Central memory CD8-positive, alpha-beta T cell (primary cell): ENCODE results near the gene SSTR3.

Source experiments
- ATAC-seq: fragments of 150-1000 bp; cut with Tn5 transposase; replicated peaks from 2 replicates; pipeline ENCODE4 v1.10.0; 2022; ENCODE audit warnings: mild to moderate bottlenecking, moderate FRiP score, moderate number of reproducible peaks; ENCODE audit not compliant: poor library complexity, severe bottlenecking; ENCODE audit errors: extremely low read depth
- DNase-seq, 2 donors: peaks; one replicate each; pipeline ENCODE4 v3.0.0; 2021; ENCODE audit warnings: low spot score in 2 of 2
- H3K27ac Mint-ChIP-seq: one replicate; pipeline ENCODE4 v1.8.0; 2022; ENCODE audit warnings: low read depth, mild to moderate bottlenecking, moderate library complexity, mixed read lengths
- H3K27me3 Mint-ChIP-seq: one replicate; pipeline ENCODE4 v1.8.0; 2022; ENCODE audit warnings: mixed read lengths
- H3K36me3 Mint-ChIP-seq: one replicate; pipeline ENCODE4 v1.8.0; 2022; ENCODE audit warnings: mild to moderate bottlenecking, moderate library complexity, mixed read lengths; ENCODE audit not compliant: insufficient read depth
- H3K4me1 Mint-ChIP-seq: one replicate; pipeline ENCODE4 v1.8.0; 2022; ENCODE audit warnings: mixed read lengths
- H3K4me3 Mint-ChIP-seq: one replicate; pipeline ENCODE4 v1.8.0; 2022; ENCODE audit warnings: mild to moderate bottlenecking, moderate library complexity, mixed read lengths
- H3K9me3 Mint-ChIP-seq: one replicate; pipeline ENCODE4 v1.8.0; 2022; ENCODE audit warnings: mixed read lengths

The SSTR3 gene

GRCh38 chr22:37164505-37164887 lies 47.8 kb downstream of the SSTR3 start:
- no peak for ATAC-seq
- peak overlapping the region; percentile 70 for H3K4me3 Mint-ChIP-seq
- no peak for DNase-seq
- H3K27me3 Mint-ChIP-seq = no peaks in the 10 kb centered on the region
- H3K9me3 Mint-ChIP-seq = no peaks in the 10 kb centered on the region
- peaks cover 19% of the 10 kb centered on the region for H3K36me3 Mint-ChIP-seq
- peaks cover 76% of the 10 kb centered on the region for H3K4me1 Mint-ChIP-seq
- peak overlapping the region; percentile 89 for H3K27ac Mint-ChIP-seq

- Mint-ChIP-seq H3K4me1 (peaks cover 76% of the 10 kb centered on the region), H3K4me3 (peak overlapping the region; percentile 70), H3K27me3 (no peaks in the 10 kb centered on the region), H3K27ac (peak overlapping the region; percentile 89), H3K36me3 (peaks cover 19% of the 10 kb centered on the region), H3K9me3 (no peaks in the 10 kb centered on the region)
- peak in 1 of 2 donors; percentile 38 for DNase-seq
- ATAC-seq = peak; percentile 21
Measured at GRCh38 chr22:37163575-37164504, 48.4 kb downstream of the SSTR3 start.

- peak overlapping the region; percentile 54 for H3K4me3 Mint-ChIP-seq
- DNase-seq (no peak), ATAC-seq (no peak)
- peaks cover 19% of the 10 kb centered on the region for H3K36me3 Mint-ChIP-seq
- H3K4me1 Mint-ChIP-seq = peaks cover 71% of the 10 kb centered on the region
- H3K27me3 Mint-ChIP-seq = no peaks in the 10 kb centered on the region
- no peaks in the 10 kb centered on the region for H3K9me3 Mint-ChIP-seq
- H3K27ac Mint-ChIP-seq = peak overlapping the region; percentile 89
Measured at GRCh38 chr22:37163096-37163489, 49.2 kb downstream of the SSTR3 start.

- no peaks in the 10 kb centered on the region for H3K27me3 Mint-ChIP-seq
- ATAC-seq (peak; percentile 76), DNase-seq (peak; percentile 49 to 73)
- H3K4me3 Mint-ChIP-seq = peak overlapping the region; percentile 54
- H3K36me3 Mint-ChIP-seq = peaks cover 19% of the 10 kb centered on the region
- H3K27ac Mint-ChIP-seq = peak overlapping the region; percentile 89
- no peaks in the 10 kb centered on the region for H3K9me3 Mint-ChIP-seq
- H3K4me1 Mint-ChIP-seq = peaks cover 71% of the 10 kb centered on the region
Measured at GRCh38 chr22:37162221-37163095, 49.8 kb downstream of the SSTR3 start.

- ATAC-seq = no peak
- Mint-ChIP-seq H3K4me1 (peaks cover 68% of the 10 kb centered on the region), H3K4me3 (peak overlapping the region; percentile 54), H3K27me3 (no peaks in the 10 kb centered on the region), H3K9me3 (no peaks in the 10 kb centered on the region), H3K36me3 (peaks cover 19% of the 10 kb centered on the region), H3K27ac (peak overlapping the region; percentile 89)
- DNase-seq = no peak
Measured at GRCh38 chr22:37161443-37161842, 50.8 kb downstream of the SSTR3 start.

- Mint-ChIP-seq H3K9me3 (no peaks in the 10 kb centered on the region), H3K27me3 (no peaks in the 10 kb centered on the region), H3K36me3 (peaks cover 19% of the 10 kb centered on the region), H3K4me3 (peak overlapping the region; percentile 42), H3K4me1 (peaks cover 72% of the 10 kb centered on the region), H3K27ac (no peak overlapping the region)
- no peak for ATAC-seq
- no peak for DNase-seq
Measured at GRCh38 chr22:37160027-37160426, 52.2 kb downstream of the SSTR3 start.

GRCh38 chr22:37158963-37159290 lies 53.4 kb downstream of the SSTR3 start:
- peak overlapping the region; percentile 57 for H3K4me3 Mint-ChIP-seq
- no peaks in the 10 kb centered on the region for H3K9me3 Mint-ChIP-seq
- no peaks in the 10 kb centered on the region for H3K27me3 Mint-ChIP-seq
- H3K4me1 Mint-ChIP-seq = peaks cover 66% of the 10 kb centered on the region
- H3K27ac Mint-ChIP-seq = peak overlapping the region; percentile 76
- ATAC-seq (no peak), DNase-seq (no peak)
- H3K36me3 Mint-ChIP-seq = peaks cover 13% of the 10 kb centered on the region

GRCh38 chr22:37157516-37158285 lies 54.6 kb downstream of the SSTR3 start:
- Mint-ChIP-seq H3K36me3 (peaks cover 7% of the 10 kb centered on the region), H3K9me3 (no peaks in the 10 kb centered on the region), H3K27ac (peak overlapping the region; percentile 13), H3K4me1 (peaks cover 53% of the 10 kb centered on the region), H3K27me3 (no peaks in the 10 kb centered on the region), H3K4me3 (no peak overlapping the region)
- no peak for DNase-seq
- no peak for ATAC-seq

- peak overlapping the region; percentile 13 for H3K27ac Mint-ChIP-seq
- H3K4me1 Mint-ChIP-seq = peaks cover 45% of the 10 kb centered on the region
- H3K27me3 Mint-ChIP-seq = no peaks in the 10 kb centered on the region
- DNase-seq (no peak), ATAC-seq (no peak)
- peaks cover 2% of the 10 kb centered on the region for H3K36me3 Mint-ChIP-seq
- no peaks in the 10 kb centered on the region for H3K9me3 Mint-ChIP-seq
- H3K4me3 Mint-ChIP-seq = no peak overlapping the region
Measured at GRCh38 chr22:37156686-37157435, 55.4 kb downstream of the SSTR3 start.

- no peak overlapping the region for H3K4me3 Mint-ChIP-seq
- DNase-seq (no peak), ATAC-seq (no peak)
- no peaks in the 10 kb centered on the region for H3K27me3 Mint-ChIP-seq
- no peaks in the 10 kb centered on the region for H3K9me3 Mint-ChIP-seq
- no peak overlapping the region for H3K27ac Mint-ChIP-seq
- H3K4me1 Mint-ChIP-seq = peaks cover 51% of the 10 kb centered on the region
- peaks cover 6% of the 10 kb centered on the region for H3K36me3 Mint-ChIP-seq
Measured at GRCh38 chr22:37155971-37156370, 56.3 kb downstream of the SSTR3 start.

- peaks cover 60% of the 10 kb centered on the region for H3K4me1 Mint-ChIP-seq
- H3K36me3 Mint-ChIP-seq = peaks cover 7% of the 10 kb centered on the region
- ATAC-seq = no peak
- H3K4me3 Mint-ChIP-seq = no peak overlapping the region
- no peak for DNase-seq
- H3K9me3 Mint-ChIP-seq = peaks cover 4% of the 10 kb centered on the region
- no peaks in the 10 kb centered on the region for H3K27me3 Mint-ChIP-seq
- peak overlapping the region; percentile 65 for H3K27ac Mint-ChIP-seq
Measured at GRCh38 chr22:37154925-37155712, 57.2 kb downstream of the SSTR3 start.
